ENCODE measurements around the gene NDNF. TPM values are rescaled to one million over a fixed set of nuclear protein-coding genes. Genes with fewer than 3 reads are reported as not detected.

The NDNF gene, protein sequence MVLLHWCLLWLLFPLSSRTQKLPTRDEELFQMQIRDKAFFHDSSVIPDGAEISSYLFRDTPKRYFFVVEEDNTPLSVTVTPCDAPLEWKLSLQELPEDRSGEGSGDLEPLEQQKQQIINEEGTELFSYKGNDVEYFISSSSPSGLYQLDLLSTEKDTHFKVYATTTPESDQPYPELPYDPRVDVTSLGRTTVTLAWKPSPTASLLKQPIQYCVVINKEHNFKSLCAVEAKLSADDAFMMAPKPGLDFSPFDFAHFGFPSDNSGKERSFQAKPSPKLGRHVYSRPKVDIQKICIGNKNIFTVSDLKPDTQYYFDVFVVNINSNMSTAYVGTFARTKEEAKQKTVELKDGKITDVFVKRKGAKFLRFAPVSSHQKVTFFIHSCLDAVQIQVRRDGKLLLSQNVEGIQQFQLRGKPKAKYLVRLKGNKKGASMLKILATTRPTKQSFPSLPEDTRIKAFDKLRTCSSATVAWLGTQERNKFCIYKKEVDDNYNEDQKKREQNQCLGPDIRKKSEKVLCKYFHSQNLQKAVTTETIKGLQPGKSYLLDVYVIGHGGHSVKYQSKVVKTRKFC
- total RNA-seq (2022; extraction: Qiagen RNA extraction): not detected in 5 replicates

GRCh38 chr4:121072224-121073003, at the start of gene NDNF:
Gene NDNF, minus strand, starts transcription at chr4:121072535. Its CDS starts 26,698 bp downstream, at chr4:121045837.

Other genes starting within 250 kb of the NDNF start
- gene PRDM5, start 149.8 kb downstream of the NDNF start, total RNA-seq (2022; extraction: Qiagen RNA extraction): 3.5 to 5.4 TPM (median 4.5 TPM) in 5 replicates
- gene TNIP3, start 91.8 kb upstream of the NDNF start, total RNA-seq (2022; extraction: Qiagen RNA extraction): 0.12 to 0.56 TPM (median 0.44 TPM) in 5 replicates